GM19397 (cell line): ENCODE measurements around the gene PCDHB4.
"Not testable (repeated sequence)": the region's sequence is repeated elsewhere in the genome, so short reads cannot be mapped to it uniquely, and the experiment has no call there.

Experiments used
- ATAC-seq: cut with Tn5 transposase; IDR thresholded peaks from one replicate; pipeline ENCODE4 v1.9.1; 2021; ENCODE audit warnings: mild to moderate bottlenecking, moderate library complexity; ENCODE audit not compliant: unreplicated experiment

Gene PCDHB4

GRCh38 chr5:141149812-141150211, 28.2 kb downstream of the PCDHB4 start, which contains the start of gene PCDHB6:
PCDHB6 (plus strand) TSS chr5:141150057; CDS start chr5:141150258, 201 bp downstream.
- ATAC-seq, result no peak

GRCh38 chr5:141150224-141150992, 28.8 kb downstream of the PCDHB4 start:
- ATAC-seq, result no peak

- ATAC-seq, result no peak
Measured at GRCh38 chr5:141150993-141151325, 29.3 kb downstream of the PCDHB4 start.

- not testable (repeated sequence) for ATAC-seq
Measured at GRCh38 chr5:141151632-141152031, 30.0 kb downstream of the PCDHB4 start.

GRCh38 chr5:141152096-141152495, 30.5 kb downstream of the PCDHB4 start:
- ATAC-seq, result not testable (repeated sequence)

GRCh38 chr5:141155540-141156374, 34.1 kb downstream of the PCDHB4 start:
- no peak for ATAC-seq

- ATAC-seq, result not testable (repeated sequence)
Measured at GRCh38 chr5:141157356-141157755, 35.7 kb downstream of the PCDHB4 start.

GRCh38 chr5:141157901-141158300, 36.3 kb downstream of the PCDHB4 start:
- not testable (repeated sequence) for ATAC-seq

- no peak for ATAC-seq
Measured at GRCh38 chr5:141172381-141173204, 51.0 kb downstream of the PCDHB4 start, which contains the start of gene PCDHB7. PCDHB7 (plus strand) TSS chr5:141172644; CDS start chr5:141172836, 192 bp downstream.

- ATAC-seq, result not testable (repeated sequence)
Measured at GRCh38 chr5:141174291-141175104, 52.9 kb downstream of the PCDHB4 start.
